Panc1 (cell line): ENCODE data around the gene RGS3. TPM values are rescaled to one million over a fixed set of nuclear protein-coding genes. Genes with fewer than 3 reads are reported as not detected.

Experiments used
- ATAC-seq: fragments of 200-7000 bp; cut with Tn5 transposase; 2 replicates; pipeline ENCODE4 v1.9.1; 2020; ENCODE audit warnings: mild to moderate bottlenecking, moderate library complexity
- BruUV-seq: library from RNA; stranded (reverse); fragments of 400-500 nt; replicated peaks from 2 replicates; lab custom pipeline; 2021; lab: Mats Ljungman, UMichigan
- CTCF ChIA-PET: fragments of 300-600 bp; sonication (Branson Sonifier 250); formaldehyde crosslinking; loops from one replicate; lab custom pipeline; 2022; ENCODE audit warnings: antibody characterized with exemption; lab: Charles Lee
- POLR2A ChIA-PET: fragments of 300-600 bp; sonication (Branson Sonifier 250); formaldehyde crosslinking; loops from one replicate; lab custom pipeline; 2022; ENCODE audit warnings: antibody characterized with exemption; lab: Charles Lee
- DNase-seq: peaks from one replicate; pipeline ENCODE4 v3.0.0-alpha.2; 2010; ENCODE audit warnings: low read depth, low spot score
- H3K27ac ChIP-seq: 2 replicates; pipeline ENCODE4 v1.5.1; 2011; ENCODE audit warnings: mild to moderate bottlenecking, low read length, inconsistent platforms
- H3K27me3 ChIP-seq: fragments of 200-500 bp; sonication (Bioruptor generic); 2 replicates; pipeline ENCODE4 v1.6.0; 2014; ENCODE audit warnings: low read length, inconsistent platforms; ENCODE audit not compliant: control insufficient read depth, insufficient read depth
- H3K36me3 ChIP-seq: fragments of 200-500 bp; sonication (Bioruptor generic); 2 replicates; pipeline ENCODE4 v1.5.1; 2014; ENCODE audit warnings: inconsistent platforms, mild to moderate bottlenecking, low read length, moderate library complexity; ENCODE audit not compliant: control insufficient read depth, insufficient read depth
- H3K4me1 ChIP-seq: 2 replicates; pipeline ENCODE4 v1.5.1; 2011; ENCODE audit warnings: inconsistent platforms, mild to moderate bottlenecking, low read length, moderate library complexity; ENCODE audit not compliant: control insufficient read depth, insufficient read depth
- H3K4me3 ChIP-seq, 2 experiments: 2 replicates each; pipeline ENCODE4 v1.5.1; 2011 to 2012; ENCODE audit warnings: low read depth in 2 of 2, low read length in 2 of 2, mild to moderate bottlenecking in 2 of 2, inconsistent platforms in 1 of 2, moderate library complexity in 1 of 2
- H3K9me3 ChIP-seq: fragments of 200-500 bp; sonication (Bioruptor generic); 2 replicates; pipeline ENCODE4 v1.5.1; 2014; ENCODE audit warnings: low read depth, mild to moderate bottlenecking, inconsistent platforms, low read length, moderate library complexity; ENCODE audit not compliant: control insufficient read depth, insufficient read depth
- CTCF ChIP-seq: fragments of 450-650 bp; IDR thresholded peaks from 2 replicates; pipeline ENCODE4 v1.5.1; 2017; ENCODE audit warnings: mild to moderate bottlenecking
- POLR2AphosphoS5 ChIP-seq: IDR thresholded peaks from 2 replicates; pipeline ENCODE4 v1.6.1; 2012; ENCODE audit warnings: mild to moderate bottlenecking, low read depth, low read length, moderate library complexity
- SIN3A ChIP-seq: IDR thresholded peaks from 2 replicates; pipeline ENCODE4 v1.6.1; 2012; ENCODE audit warnings: low read depth, mild to moderate bottlenecking, low read length, moderate library complexity, borderline replicate concordance; ENCODE audit not compliant: insufficient read depth
- TCF7L2 ChIP-seq: IDR thresholded peaks from 2 replicates; pipeline ENCODE4 v1.6.1; 2011; ENCODE audit warnings: mild to moderate bottlenecking, low read depth, low read length, inconsistent platforms
- in situ Hi-C: cut with HindIII; loops from 2 replicates; pipeline ENCODE4 v1.10.0; 2016; ENCODE audit warnings: low sequenced_read_pairs, low pct_unique_long_range_greater_than_20kb
- intact Hi-C: fragments of 100-400 bp; cut with micrococcal nuclease; formaldehyde crosslinking; loops from one replicate; pipeline ENCODE4 v1.10.0; 2022; ENCODE audit not compliant: unreplicated experiment
- total RNA-seq: library from RNA; stranded (reverse); gene quantifications from one replicate; pipeline ENCODE4 v1.2.1, GENCODE V29; 2021; ENCODE audit not compliant: unreplicated experiment
- TF ChIP-seq, protein P1 (sequence below), 2 experiments: IDR thresholded peaks; 2 replicates each; pipeline ENCODE4 v1.6.1; 2011 to 2012; ENCODE audit warnings: low read depth in 2 of 2, control low read depth in 1 of 2, low read length in 1 of 2, mild to moderate bottlenecking in 1 of 2, moderate library complexity in 1 of 2; ENCODE audit not compliant: insufficient read depth in 1 of 2

RGS3 gene
- total RNA-seq, 1 experiment from 2014 or later = 15.1 TPM

DNA sequence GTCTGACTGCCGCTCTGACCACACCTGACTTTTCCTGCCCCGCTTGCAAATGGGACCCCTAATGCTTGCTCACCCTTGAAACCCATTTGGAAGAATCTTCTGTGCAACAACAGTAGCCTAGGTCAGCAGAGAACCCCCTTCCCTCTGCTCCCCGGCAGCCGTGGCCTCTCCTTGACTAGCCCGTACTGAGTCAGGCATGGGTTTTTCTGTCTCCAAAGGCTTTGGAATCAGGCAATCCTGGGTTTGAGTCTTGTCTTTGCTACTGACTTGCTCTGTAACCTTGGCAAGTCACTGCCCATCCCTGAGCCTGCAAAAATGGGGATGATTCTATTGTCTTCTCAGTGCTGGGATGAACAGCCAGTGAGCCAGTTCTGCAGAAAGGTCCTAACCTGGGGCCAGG is 135.4 kb downstream of the RGS3 start:
- in situ Hi-C loops = no loop called here
- H3K27me3 ChIP-seq = no peaks in the 10 kb centered on the region
- no peaks in the 10 kb centered on the region for H3K9me3 ChIP-seq
- no TSS peak for BruUV-seq
- H3K36me3 ChIP-seq = no peaks in the 10 kb centered on the region
- ChIA-PET CTCF (no interaction called here), POLR2A (interaction anchor here (0.6 kb wide), 1 partner anchor 234 kb away, joined by 6 read pairs; no protein-coding TSS in a partner anchor)
- ATAC-seq (no peak), DNase-seq (no peak)
- TF ChIP-seq, protein P1, sequence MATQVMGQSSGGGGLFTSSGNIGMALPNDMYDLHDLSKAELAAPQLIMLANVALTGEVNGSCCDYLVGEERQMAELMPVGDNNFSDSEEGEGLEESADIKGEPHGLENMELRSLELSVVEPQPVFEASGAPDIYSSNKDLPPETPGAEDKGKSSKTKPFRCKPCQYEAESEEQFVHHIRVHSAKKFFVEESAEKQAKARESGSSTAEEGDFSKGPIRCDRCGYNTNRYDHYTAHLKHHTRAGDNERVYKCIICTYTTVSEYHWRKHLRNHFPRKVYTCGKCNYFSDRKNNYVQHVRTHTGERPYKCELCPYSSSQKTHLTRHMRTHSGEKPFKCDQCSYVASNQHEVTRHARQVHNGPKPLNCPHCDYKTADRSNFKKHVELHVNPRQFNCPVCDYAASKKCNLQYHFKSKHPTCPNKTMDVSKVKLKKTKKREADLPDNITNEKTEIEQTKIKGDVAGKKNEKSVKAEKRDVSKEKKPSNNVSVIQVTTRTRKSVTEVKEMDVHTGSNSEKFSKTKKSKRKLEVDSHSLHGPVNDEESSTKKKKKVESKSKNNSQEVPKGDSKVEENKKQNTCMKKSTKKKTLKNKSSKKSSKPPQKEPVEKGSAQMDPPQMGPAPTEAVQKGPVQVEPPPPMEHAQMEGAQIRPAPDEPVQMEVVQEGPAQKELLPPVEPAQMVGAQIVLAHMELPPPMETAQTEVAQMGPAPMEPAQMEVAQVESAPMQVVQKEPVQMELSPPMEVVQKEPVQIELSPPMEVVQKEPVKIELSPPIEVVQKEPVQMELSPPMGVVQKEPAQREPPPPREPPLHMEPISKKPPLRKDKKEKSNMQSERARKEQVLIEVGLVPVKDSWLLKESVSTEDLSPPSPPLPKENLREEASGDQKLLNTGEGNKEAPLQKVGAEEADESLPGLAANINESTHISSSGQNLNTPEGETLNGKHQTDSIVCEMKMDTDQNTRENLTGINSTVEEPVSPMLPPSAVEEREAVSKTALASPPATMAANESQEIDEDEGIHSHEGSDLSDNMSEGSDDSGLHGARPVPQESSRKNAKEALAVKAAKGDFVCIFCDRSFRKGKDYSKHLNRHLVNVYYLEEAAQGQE (IDR thresholded peaks at IDR 0.05; ENCODE audit: insufficient read depth in 1 of 2, low read depth in 2 of 2, low read length in 1 of 2) = no peak
- TF ChIP-seq TCF7L2 (no peak), SIN3A (no peak), POLR2AphosphoS5 (no peak), CTCF (no peak)
- intact Hi-C loops = no loop called here
- no peak overlapping the region for H3K4me3 ChIP-seq
- no peak overlapping the region for H3K27ac ChIP-seq
- H3K4me1 ChIP-seq = no peaks in the 10 kb centered on the region

DNA sequence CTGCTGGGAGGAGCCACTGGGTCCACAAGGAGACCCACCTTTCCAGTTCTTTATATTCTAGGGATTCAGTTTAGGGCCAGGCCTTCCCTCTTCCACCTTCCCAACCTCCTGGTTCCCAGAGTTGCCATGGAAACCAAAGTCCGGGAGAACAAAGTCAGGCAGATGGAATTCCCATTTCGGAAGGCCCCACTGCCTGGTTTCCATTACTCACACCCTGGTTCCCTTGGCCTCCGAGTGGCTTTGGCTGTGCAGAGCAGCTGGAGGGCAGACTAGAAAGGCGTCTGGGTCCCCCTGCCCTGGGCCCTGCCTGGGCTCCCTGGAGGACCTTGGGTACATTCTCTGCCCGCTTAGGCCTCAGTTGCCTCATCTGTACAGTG is 136.1 kb downstream of the RGS3 start:
- ATAC-seq (no peak), DNase-seq (no peak)
- no peak overlapping the region for H3K27ac ChIP-seq
- no TSS peak for BruUV-seq
- no peaks in the 10 kb centered on the region for H3K27me3 ChIP-seq
- H3K9me3 ChIP-seq = no peaks in the 10 kb centered on the region
- in situ Hi-C loops = no loop called here
- no peak for TF ChIP-seq CTCF
- no peak for TF ChIP-seq TCF7L2
- TF ChIP-seq, protein P1 (IDR thresholded peaks at IDR 0.05; ENCODE audit: insufficient read depth in 1 of 2, low read depth in 2 of 2, low read length in 1 of 2) = no peak
- TF ChIP-seq POLR2AphosphoS5 = no peak
- TF ChIP-seq SIN3A = no peak
- intact Hi-C loops = no loop called here
- H3K4me3 ChIP-seq = no peak overlapping the region
- ChIA-PET CTCF (no interaction called here), POLR2A (no interaction called here)
- H3K4me1 ChIP-seq = no peaks in the 10 kb centered on the region
- no peaks in the 10 kb centered on the region for H3K36me3 ChIP-seq
